HepG2 (cell line): ENCODE data around the gene IGFBP5. TPM values are rescaled to one million over a fixed set of nuclear protein-coding genes. Genes with fewer than 3 reads are reported as not detected.

Experiments used
- AGO1 ChIP-seq: fragments of 200-400 bp; formaldehyde crosslinking; IDR thresholded peaks from 2 replicates; pipeline ENCODE4 v1.6.1; 2017; ENCODE audit warnings: mild to moderate bottlenecking, low read depth, low read length, moderate library complexity; ENCODE audit not compliant: poor library complexity, severe bottlenecking
- ARNT2 ChIP-seq: sonication (generic); formaldehyde crosslinking; IDR thresholded peaks from 2 replicates; pipeline ENCODE4 v1.8.0; 2022; ENCODE audit warnings: mild to moderate bottlenecking, low read depth, missing genetic modification reagents, moderate library complexity
- ATF2 ChIP-seq: sonication (generic); formaldehyde crosslinking; IDR thresholded peaks from 2 replicates; pipeline ENCODE4 v1.4.0; 2020; ENCODE audit warnings: missing genetic modification reagents
- CERS6 ChIP-seq: sonication (generic); formaldehyde crosslinking; IDR thresholded peaks from 2 replicates; pipeline ENCODE4 v1.5.0; 2020; ENCODE audit warnings: missing genetic modification reagents
- EZH2 ChIP-seq: conservative IDR thresholded peaks from 2 replicates; pipeline ENCODE4 v1.6.1; 2012; ENCODE audit warnings: mild to moderate bottlenecking, low read depth, low read length, moderate library complexity
- FOSL2 ChIP-seq: sonication (generic); formaldehyde crosslinking; IDR thresholded peaks from 2 replicates; pipeline ENCODE4 v1.4.0; 2020; ENCODE audit warnings: missing genetic modification reagents
- FUBP1 ChIP-seq: sonication (generic); formaldehyde crosslinking; IDR thresholded peaks from 2 replicates; pipeline ENCODE4 v1.5.1; 2020; ENCODE audit warnings: missing genetic modification reagents, mild to moderate bottlenecking, borderline replicate concordance
- HMGA1 ChIP-seq: sonication (generic); formaldehyde crosslinking; conservative IDR thresholded peaks from 2 replicates; pipeline ENCODE4 v1.4.0; 2020; ENCODE audit warnings: missing genetic modification reagents
- KLF6 ChIP-seq: IDR thresholded peaks from 2 replicates; pipeline ENCODE4 v1.8.0; 2016; ENCODE audit warnings: missing biosample characterization, missing genetic modification reagents
- PHB2 ChIP-seq: fragments of 450-650 bp; IDR thresholded peaks from 2 replicates; pipeline ENCODE4 v1.6.1; 2018; ENCODE audit not compliant: partially characterized antibody
- RXRB ChIP-seq: IDR thresholded peaks from 2 replicates; pipeline ENCODE4 v1.6.1; 2016; ENCODE audit warnings: borderline replicate concordance, missing genetic modification reagents, missing compliant biosample characterization
- SMYD3 ChIP-seq: sonication (generic); formaldehyde crosslinking; IDR thresholded peaks from 2 replicates; pipeline ENCODE4 v1.8.1; 2023; ENCODE audit warnings: mild to moderate bottlenecking, missing genetic modification reagents
- TAF1 ChIP-seq: sonication (generic); formaldehyde crosslinking; IDR thresholded peaks from 2 replicates; pipeline ENCODE4 v1.4.0; 2020; ENCODE audit warnings: missing genetic modification reagents
- TMF1 ChIP-seq: sonication (generic); formaldehyde crosslinking; IDR thresholded peaks from 2 replicates; pipeline ENCODE4 v1.8.1; 2022; ENCODE audit warnings: low read depth, missing genetic modification reagents
- YY1 ChIP-seq: IDR thresholded peaks from 2 replicates; pipeline ENCODE4 v1.6.1; 2011; ENCODE audit warnings: low read length, low read depth, moderate library complexity, mild to moderate bottlenecking; ENCODE audit not compliant: insufficient read depth, insufficient replicate concordance
- ZNF12 ChIP-seq: sonication (generic); formaldehyde crosslinking; IDR thresholded peaks from 2 replicates; pipeline ENCODE4 v1.5.0; 2020; ENCODE audit warnings: missing genetic modification reagents
- ZNF354B ChIP-seq: sonication (generic); formaldehyde crosslinking; IDR thresholded peaks from 2 replicates; pipeline ENCODE4 v1.8.0; 2022; ENCODE audit warnings: mild to moderate bottlenecking, missing genetic modification reagents
- ZNF547 ChIP-seq: sonication (generic); formaldehyde crosslinking; IDR thresholded peaks from 2 replicates; pipeline ENCODE4 v1.5.1; 2020; ENCODE audit warnings: mild to moderate bottlenecking, missing genetic modification reagents
- ZNF550 ChIP-seq: sonication (generic); formaldehyde crosslinking; IDR thresholded peaks from 2 replicates; pipeline ENCODE4 v1.4.0; 2020; ENCODE audit warnings: mild to moderate bottlenecking, missing genetic modification reagents, borderline replicate concordance
- polyA plus RNA-seq, 8 experiments: library from polyadenylated mRNA; depleted of rRNA in 3 of 8; stranded (reverse) in 7 of 8; unstranded in 1 of 8; fragments of >200 nt; fragmentation: Illumina TruSeq in 4 of 8; extraction: Trizol in 4 of 8; gene quantifications; 2 replicates each; pipeline versions ENCODE4 v1.2.1 to v1.2.3, GENCODE V29; 2011 to 2016; ENCODE audit warnings: low read depth in 4 of 8, missing spikeins in 1 of 8, mixed read lengths in 1 of 8; ENCODE audit not compliant: insufficient read depth in 1 of 8
- total RNA-seq, 5 experiments: library from RNA; depleted of rRNA; stranded (reverse); fragments of >200 nt; fragmentation: Illumina TruSeq; extraction: Trizol; gene quantifications; 2 replicates each; pipeline ENCODE4 v1.2.3, GENCODE V29; 2016; ENCODE audit warnings: low read depth in 1 of 5
- TF ChIP-seq, protein P1 (sequence below): sonication (generic); formaldehyde crosslinking; IDR thresholded peaks from 2 replicates; pipeline ENCODE4 v1.5.0; 2020; ENCODE audit warnings: mild to moderate bottlenecking, missing genetic modification reagents
- TF ChIP-seq, protein P2 (sequence below): sonication (generic); formaldehyde crosslinking; IDR thresholded peaks from 2 replicates; pipeline ENCODE4 v1.8.0; 2023; ENCODE audit warnings: mild to moderate bottlenecking, missing genetic modification reagents
- TF ChIP-seq, protein P3 (sequence below): sonication (generic); formaldehyde crosslinking; IDR thresholded peaks from 2 replicates; pipeline ENCODE4 v1.8.1; 2023; ENCODE audit warnings: mild to moderate bottlenecking, missing genetic modification reagents

IGFBP5 gene
- total and polyA plus RNA-seq, 2 of the 13 experiments (the other 11 are each of a cell fraction or from before 2014, with no cell fraction given) = 0.15 TPM; not detected in 1

GRCh38 chr2:216650626-216651257, 44.6 kb downstream of the IGFBP5 start (continued):
- TF ChIP-seq, protein P1, sequence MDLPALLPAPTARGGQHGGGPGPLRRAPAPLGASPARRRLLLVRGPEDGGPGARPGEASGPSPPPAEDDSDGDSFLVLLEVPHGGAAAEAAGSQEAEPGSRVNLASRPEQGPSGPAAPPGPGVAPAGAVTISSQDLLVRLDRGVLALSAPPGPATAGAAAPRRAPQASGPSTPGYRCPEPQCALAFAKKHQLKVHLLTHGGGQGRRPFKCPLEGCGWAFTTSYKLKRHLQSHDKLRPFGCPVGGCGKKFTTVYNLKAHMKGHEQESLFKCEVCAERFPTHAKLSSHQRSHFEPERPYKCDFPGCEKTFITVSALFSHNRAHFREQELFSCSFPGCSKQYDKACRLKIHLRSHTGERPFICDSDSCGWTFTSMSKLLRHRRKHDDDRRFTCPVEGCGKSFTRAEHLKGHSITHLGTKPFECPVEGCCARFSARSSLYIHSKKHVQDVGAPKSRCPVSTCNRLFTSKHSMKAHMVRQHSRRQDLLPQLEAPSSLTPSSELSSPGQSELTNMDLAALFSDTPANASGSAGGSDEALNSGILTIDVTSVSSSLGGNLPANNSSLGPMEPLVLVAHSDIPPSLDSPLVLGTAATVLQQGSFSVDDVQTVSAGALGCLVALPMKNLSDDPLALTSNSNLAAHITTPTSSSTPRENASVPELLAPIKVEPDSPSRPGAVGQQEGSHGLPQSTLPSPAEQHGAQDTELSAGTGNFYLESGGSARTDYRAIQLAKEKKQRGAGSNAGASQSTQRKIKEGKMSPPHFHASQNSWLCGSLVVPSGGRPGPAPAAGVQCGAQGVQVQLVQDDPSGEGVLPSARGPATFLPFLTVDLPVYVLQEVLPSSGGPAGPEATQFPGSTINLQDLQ (CRISPR knock-in tag) = no peak
- no peak for TF ChIP-seq ARNT2 (CRISPR knock-in tag)
- TF ChIP-seq ZNF547 (CRISPR knock-in tag) = no peak
- TF ChIP-seq ATF2 = peak; percentile 57; the same call in 1 of the 2 replicates
- no peak for TF ChIP-seq ZNF354B (CRISPR knock-in tag)
- TF ChIP-seq, protein P2, sequence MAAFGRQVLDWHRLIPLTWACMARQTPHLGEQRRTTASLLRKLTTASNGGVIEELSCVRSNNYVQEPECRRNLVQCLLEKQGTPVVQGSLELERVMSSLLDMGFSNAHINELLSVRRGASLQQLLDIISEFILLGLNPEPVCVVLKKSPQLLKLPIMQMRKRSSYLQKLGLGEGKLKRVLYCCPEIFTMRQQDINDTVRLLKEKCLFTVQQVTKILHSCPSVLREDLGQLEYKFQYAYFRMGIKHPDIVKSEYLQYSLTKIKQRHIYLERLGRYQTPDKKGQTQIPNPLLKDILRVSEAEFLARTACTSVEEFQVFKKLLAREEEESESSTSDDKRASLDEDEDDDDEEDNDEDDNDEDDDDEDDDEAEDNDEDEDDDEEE (CRISPR knock-in tag) = no peak
- no peak for TF ChIP-seq EZH2
- TF ChIP-seq HMGA1 = no peak
- no peak for TF ChIP-seq KLF6
- TF ChIP-seq ZNF12 (CRISPR knock-in tag) = no peak
- no peak for TF ChIP-seq TAF1 (CRISPR knock-in tag)
- TF ChIP-seq, protein P3, sequence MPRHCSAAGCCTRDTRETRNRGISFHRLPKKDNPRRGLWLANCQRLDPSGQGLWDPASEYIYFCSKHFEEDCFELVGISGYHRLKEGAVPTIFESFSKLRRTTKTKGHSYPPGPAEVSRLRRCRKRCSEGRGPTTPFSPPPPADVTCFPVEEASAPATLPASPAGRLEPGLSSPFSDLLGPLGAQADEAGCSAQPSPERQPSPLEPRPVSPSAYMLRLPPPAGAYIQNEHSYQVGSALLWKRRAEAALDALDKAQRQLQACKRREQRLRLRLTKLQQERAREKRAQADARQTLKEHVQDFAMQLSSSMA (CRISPR knock-in tag) = no peak
- TF ChIP-seq FOSL2 (CRISPR knock-in tag) = peak; percentile 31; the same call in 1 of the 2 replicates
- no peak for TF ChIP-seq FUBP1
- TF ChIP-seq AGO1 = no peak
- no peak for TF ChIP-seq TMF1 (CRISPR knock-in tag)
- TF ChIP-seq PHB2 = no peak
- no peak for TF ChIP-seq SMYD3 (CRISPR knock-in tag)
- no peak for TF ChIP-seq YY1
- TF ChIP-seq ZNF550 = no peak
- peak; percentile 76 for TF ChIP-seq RXRB (CRISPR knock-in tag)
- TF ChIP-seq CERS6 (CRISPR knock-in tag) = no peak
